PC-9 (cell line): ENCODE measurements around the gene FRMD6.

Experiments
- CTCF ChIP-seq: fragments of 200-600 bp; sonication (generic); conservative IDR thresholded peaks from 2 replicates; pipeline ENCODE4 v1.6.1; 2017; ENCODE audit warnings: mixed run types, antibody characterized with exemption, mild to moderate bottlenecking, moderate library complexity
- EZH2 ChIP-seq: fragments of 200-600 bp; sonication (generic); IDR thresholded peaks from 2 replicates; pipeline ENCODE4 v1.8.0; 2017; ENCODE audit warnings: antibody characterized with exemption, low read depth

- TF ChIP-seq CTCF = no peak
- no peak for TF ChIP-seq EZH2
Observed at GRCh38 chr14:51658441-51659173, 6.9 kb downstream of the FRMD6 start.
